HEK293T (cell line): ENCODE data around the gene NDRG2.

Experiments
- BHLHE40 ChIP-seq: fragments of 450-650 bp; IDR thresholded peaks from 2 replicates; pipeline ENCODE4 v1.6.1; 2016; ENCODE audit warnings: mild to moderate bottlenecking, moderate library complexity, borderline replicate concordance
- ELF4 ChIP-seq: fragments of 450-650 bp; IDR thresholded peaks from 2 replicates; pipeline ENCODE4 v1.6.1; 2017; ENCODE audit warnings: antibody characterized with exemption
- FOXA1 ChIP-seq: fragments of 450-650 bp; IDR thresholded peaks from 2 replicates; pipeline ENCODE4 v1.6.1; 2016; ENCODE audit warnings: mild to moderate bottlenecking
- FOXK2 ChIP-seq: fragments of 450-650 bp; IDR thresholded peaks from 2 replicates; pipeline ENCODE4 v1.6.1; 2016; ENCODE audit warnings: mild to moderate bottlenecking
- FOXM1 ChIP-seq: fragments of 450-650 bp; IDR thresholded peaks from 2 replicates; pipeline ENCODE4 v1.6.1; 2017; ENCODE audit warnings: mild to moderate bottlenecking, borderline replicate concordance
- LEF1 ChIP-seq: fragments of 450-650 bp; IDR thresholded peaks from 2 replicates; pipeline ENCODE4 v1.6.1; 2017; ENCODE audit warnings: mild to moderate bottlenecking, borderline replicate concordance
- NFRKB ChIP-seq: fragments of 450-650 bp; IDR thresholded peaks from 2 replicates; pipeline ENCODE4 v1.6.1; 2016; ENCODE audit warnings: mild to moderate bottlenecking, moderate library complexity
- SP1 ChIP-seq: fragments of 450-650 bp; IDR thresholded peaks from 2 replicates; pipeline ENCODE4 v1.6.1; 2017
- SUZ12 ChIP-seq: fragments of 450-650 bp; IDR thresholded peaks from 2 replicates; pipeline ENCODE4 v1.6.1; 2016; ENCODE audit warnings: mild to moderate bottlenecking
- TARDBP ChIP-seq: fragments of 450-650 bp; IDR thresholded peaks from 2 replicates; pipeline ENCODE4 v1.6.1; 2016
- ZNF384 ChIP-seq: fragments of 450-650 bp; IDR thresholded peaks from 2 replicates; pipeline ENCODE4 v1.6.1; 2016

DNA sequence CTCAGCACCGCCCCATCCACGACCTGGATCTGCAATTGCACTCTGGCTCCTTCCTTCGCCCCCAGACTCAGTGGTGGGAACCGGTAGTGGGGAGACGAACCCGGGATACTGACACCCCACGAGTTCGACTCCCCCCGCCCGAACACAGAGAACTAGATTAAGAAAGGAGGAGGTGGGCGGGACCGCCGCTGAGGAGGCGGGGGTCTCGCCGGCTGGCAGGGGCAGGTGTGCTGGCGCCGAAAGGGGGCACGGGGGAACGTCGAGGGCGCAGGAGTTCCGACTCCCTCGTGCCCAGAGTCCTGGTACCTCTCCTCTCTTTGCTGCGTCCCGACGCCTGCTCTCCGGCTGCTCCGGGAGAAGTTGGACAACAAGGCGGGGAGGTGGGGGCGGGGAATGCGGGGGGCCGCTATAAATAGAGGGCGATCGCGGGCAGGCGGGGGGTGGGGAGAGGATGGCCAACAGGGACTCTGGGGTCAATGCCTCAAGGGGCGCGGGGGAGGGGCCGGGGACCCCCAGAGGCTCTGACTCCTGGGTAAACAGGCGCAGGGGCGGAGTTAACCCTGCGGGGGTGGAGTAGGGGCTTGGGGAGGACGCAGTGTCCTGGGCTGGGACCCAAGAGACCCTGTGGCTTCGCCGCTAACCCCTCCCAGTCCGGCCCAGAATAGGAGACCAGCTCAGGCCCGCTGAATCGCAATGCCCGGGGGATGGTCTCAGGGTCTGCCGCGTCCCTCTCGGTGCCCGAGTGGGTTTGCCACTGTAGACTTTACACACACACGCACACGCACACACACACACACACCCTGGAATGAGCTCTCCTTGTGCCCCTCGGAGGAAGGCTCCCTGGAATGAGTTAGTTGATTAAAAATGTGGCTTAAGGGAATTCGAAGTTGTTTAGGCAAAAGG is 761 bp upstream of the NDRG2 start:
- TF ChIP-seq NFRKB (no peak), SUZ12 (no peak), ELF4 (no peak), BHLHE40 (no peak), FOXA1 (no peak), FOXM1 (no peak), SP1 (no peak), FOXK2 (no peak), TARDBP (no peak), LEF1 (no peak), ZNF384 (no peak)
